NB4 (cell line): ENCODE results near the gene SLC5A10.

Source experiments
- CTCF ChIP-seq: IDR thresholded peaks from one replicate; pipeline ENCODE4 v1.5.1; 2012; ENCODE audit warnings: low read depth, low read length
- MYC ChIP-seq: IDR thresholded peaks from 2 replicates; pipeline ENCODE4 v1.6.1; 2011; ENCODE audit warnings: low read depth, low read length
- POLR2A ChIP-seq: IDR thresholded peaks from 2 replicates; pipeline ENCODE4 v1.6.1; 2011; ENCODE audit warnings: mild to moderate bottlenecking; ENCODE audit not compliant: insufficient read length; ENCODE audit errors: extremely low read depth
- TF ChIP-seq, protein P1 (sequence below): IDR thresholded peaks from 2 replicates; pipeline ENCODE4 v1.6.1; 2011; ENCODE audit warnings: low read depth, low read length

- TF ChIP-seq CTCF (no peak), POLR2A (no peak), MYC (no peak)
- TF ChIP-seq, protein P1, sequence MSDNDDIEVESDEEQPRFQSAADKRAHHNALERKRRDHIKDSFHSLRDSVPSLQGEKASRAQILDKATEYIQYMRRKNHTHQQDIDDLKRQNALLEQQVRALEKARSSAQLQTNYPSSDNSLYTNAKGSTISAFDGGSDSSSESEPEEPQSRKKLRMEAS = no peak
Observed at GRCh38 chr17:18987862-18988545, 36.0 kb downstream of the SLC5A10 start.
